Measurements from ENCODE around the gene NEK6.

DNA sequence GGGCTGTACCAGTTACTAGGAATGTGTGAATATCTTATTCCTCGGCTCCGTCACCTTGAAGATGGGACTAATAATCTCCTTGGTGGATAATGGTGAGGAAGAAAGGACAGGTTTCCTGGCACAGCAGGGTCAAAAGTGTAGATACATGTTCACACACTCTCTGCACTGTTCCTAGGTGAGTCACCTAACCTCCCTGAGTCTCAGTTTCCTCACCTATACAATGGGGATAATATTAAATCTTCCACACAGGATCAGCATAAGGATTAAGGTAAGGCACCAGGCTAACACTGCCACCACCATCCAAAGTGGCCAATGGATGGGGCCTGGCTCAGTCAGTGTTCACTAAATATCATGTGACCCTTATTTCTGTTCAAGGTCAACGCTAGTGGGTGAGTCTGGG, 90.6 kb downstream of the NEK6 start:
- TF ChIP-seq RFX5 (IDR thresholded peaks at IDR 0.05) (no peak), HDAC2 (IDR thresholded peaks at IDR 0.05) (no peak), CTCF (IDR thresholded peaks at IDR 0.05) (no peak), ZFP36 (IDR thresholded peaks at IDR 0.05; ENCODE audit: borderline replicate concordance, partially characterized antibody) (no peak), RAD21 (conservative IDR thresholded peaks at IDR 0.05 in 1 of 2, IDR thresholded peaks at IDR 0.05 in 1 of 2) (no peak), POLR2A (IDR thresholded peaks at IDR 0.05; ENCODE audit: low read length) (no peak), CHD4 (IDR thresholded peaks at IDR 0.05; ENCODE audit: borderline replicate concordance) (no peak)
- TF ChIP-seq, protein P1, sequence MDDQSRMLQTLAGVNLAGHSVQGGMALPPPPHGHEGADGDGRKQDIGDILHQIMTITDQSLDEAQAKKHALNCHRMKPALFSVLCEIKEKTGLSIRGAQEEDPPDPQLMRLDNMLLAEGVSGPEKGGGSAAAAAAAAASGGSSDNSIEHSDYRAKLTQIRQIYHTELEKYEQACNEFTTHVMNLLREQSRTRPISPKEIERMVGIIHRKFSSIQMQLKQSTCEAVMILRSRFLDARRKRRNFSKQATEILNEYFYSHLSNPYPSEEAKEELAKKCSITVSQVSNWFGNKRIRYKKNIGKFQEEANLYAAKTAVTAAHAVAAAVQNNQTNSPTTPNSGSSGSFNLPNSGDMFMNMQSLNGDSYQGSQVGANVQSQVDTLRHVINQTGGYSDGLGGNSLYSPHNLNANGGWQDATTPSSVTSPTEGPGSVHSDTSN (IDR thresholded peaks at IDR 0.05) = no peak
- TF ChIP-seq, protein P2, sequence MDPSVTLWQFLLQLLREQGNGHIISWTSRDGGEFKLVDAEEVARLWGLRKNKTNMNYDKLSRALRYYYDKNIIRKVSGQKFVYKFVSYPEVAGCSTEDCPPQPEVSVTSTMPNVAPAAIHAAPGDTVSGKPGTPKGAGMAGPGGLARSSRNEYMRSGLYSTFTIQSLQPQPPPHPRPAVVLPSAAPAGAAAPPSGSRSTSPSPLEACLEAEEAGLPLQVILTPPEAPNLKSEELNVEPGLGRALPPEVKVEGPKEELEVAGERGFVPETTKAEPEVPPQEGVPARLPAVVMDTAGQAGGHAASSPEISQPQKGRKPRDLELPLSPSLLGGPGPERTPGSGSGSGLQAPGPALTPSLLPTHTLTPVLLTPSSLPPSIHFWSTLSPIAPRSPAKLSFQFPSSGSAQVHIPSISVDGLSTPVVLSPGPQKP (IDR thresholded peaks at IDR 0.05; ENCODE audit: low read depth, low read length) = no peak
